ENCODE data around the gene C19orf25. TPM values are rescaled to one million over a fixed set of nuclear protein-coding genes. Genes with fewer than 3 reads are reported as not detected.

C19orf25 gene
- total and polyA plus RNA-seq, 9 of the 15 experiments (the other 6 are each of a cell fraction or from before 2014, with no cell fraction given) = 0.79 to 96.0 (median 36.1) TPM

DNA sequence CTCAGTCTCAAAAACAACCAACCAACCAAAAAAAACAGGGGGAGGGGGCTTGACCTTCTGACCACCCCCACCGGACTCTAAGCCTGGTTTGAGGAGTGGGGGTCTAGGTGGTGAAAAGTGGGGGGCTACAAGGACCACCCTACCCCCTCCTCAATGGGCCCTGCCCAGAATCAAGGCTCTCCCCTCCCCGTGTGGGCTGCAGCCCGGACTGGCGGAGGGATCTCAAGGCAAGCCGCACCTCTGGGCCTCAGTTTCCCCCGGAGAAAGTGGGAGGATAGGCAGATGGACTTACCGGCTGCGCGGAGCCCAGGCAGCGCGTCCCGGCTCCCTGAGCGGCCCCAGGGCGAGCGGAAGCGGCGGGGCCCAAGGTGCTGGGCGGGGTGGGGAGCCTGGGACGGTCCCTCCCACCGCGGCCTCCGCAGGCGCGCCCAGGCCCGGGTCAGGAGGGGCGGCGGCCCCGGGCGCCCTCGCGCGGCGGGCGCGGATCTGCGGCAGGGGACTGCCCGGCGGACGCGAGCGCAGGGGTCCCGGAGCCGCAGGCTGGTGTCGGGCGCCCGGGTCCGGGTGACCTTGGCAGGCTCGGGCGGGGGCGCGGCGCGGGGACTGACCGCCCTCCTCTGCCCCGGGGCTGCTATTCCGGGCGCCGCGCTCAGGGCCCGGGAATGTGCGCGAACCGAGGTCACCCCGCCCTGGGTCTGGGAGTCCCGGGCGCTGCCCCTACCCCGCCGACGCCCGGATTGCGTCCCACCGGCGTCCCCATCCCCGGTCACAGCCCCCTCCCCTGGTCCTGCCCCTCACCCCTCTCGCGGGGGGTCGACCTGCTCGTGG, 33.9 kb upstream of the C19orf25 start, which contains the start of gene ADAMTSL5 (continued):
- TF ChIP-seq MIER1 (IDR thresholded peaks at IDR 0.05; ENCODE audit: low read depth) (0 out of 2 replicates have a peak, but pooled peaks have one; percentile 55), RBM14 (IDR thresholded peaks at IDR 0.05; ENCODE audit: borderline replicate concordance, insufficient read depth, low read depth, low read length) (0 out of 2 replicates have a peak, but pooled peaks have one; percentile 42), CSDE1 (IDR thresholded peaks at IDR 0.05) (no peak; a peak in 1 of 4 replicates), FOXA1 (IDR thresholded peaks at IDR 0.05; ENCODE audit: borderline replicate concordance) (no peak), ETV5 (CRISPR knock-in tag; IDR thresholded peaks at IDR 0.05; ENCODE audit: low read depth) (peak; percentile 67; the same call in 1 of the 2 replicates), PTBP1 (IDR thresholded peaks at IDR 0.05; ENCODE audit: low read depth, low read length) (0 out of 2 replicates have a peak, but pooled peaks have one; percentile 80), ZNF133 (CRISPR knock-in tag; IDR thresholded peaks at IDR 0.05) (0 out of 2 replicates have a peak, but pooled peaks have one; percentile 17), RBM15 (IDR thresholded peaks at IDR 0.05; ENCODE audit: insufficient read depth, low read length) (no peak), ZSCAN29 (IDR thresholded peaks at IDR 0.05) (no peak), NRF1 (conservative IDR thresholded peaks at IDR 0.05 in 1 of 2, IDR thresholded peaks at IDR 0.05 in 1 of 2) (peak; percentile 61 to 72; a peak in 3 of 4 replicates), ZNF707 (CRISPR knock-in tag; conservative IDR thresholded peaks at IDR 0.05) (no peak), HMG20B (CRISPR knock-in tag; IDR thresholded peaks at IDR 0.05) (no peak), ARID1B (IDR thresholded peaks at IDR 0.05) (peak; percentile 42), RAD21 (CRISPR knock-in tag; conservative IDR thresholded peaks at IDR 0.05 in 1 of 2, IDR thresholded peaks at IDR 0.05 in 1 of 2) (peak in 1 of 2 experiments; percentile 69; a peak in 2 of 4 replicates), CHD4 (IDR thresholded peaks at IDR 0.05; ENCODE audit: insufficient read depth, insufficient replicate concordance, low read depth, low read length, poor library complexity, severe bottlenecking) (peak; percentile 94), ZC3H8 (IDR thresholded peaks at IDR 0.05) (no peak), CXXC5 (CRISPR knock-in tag; IDR thresholded peaks at IDR 0.05) (peak; percentile 90), SIN3A (IDR thresholded peaks at IDR 0.05; ENCODE audit: borderline replicate concordance in 2 of 2, control insufficient read depth in 1 of 2, low read depth in 2 of 2, low read length in 2 of 2) (0 out of 4 replicates have a peak, but pooled peaks of 1 of the 2 experiments have one; percentile 39), SIN3B (IDR thresholded peaks at IDR 0.05; ENCODE audit: low read depth) (peak; percentile 76), RUNX1 (IDR thresholded peaks at IDR 0.05; ENCODE audit: low read depth) (no peak), CBFA2T2 (conservative IDR thresholded peaks at IDR 0.05) (no peak), HDGF (IDR thresholded peaks at IDR 0.05) (peak; percentile 85), KLF13 (tag; IDR thresholded peaks at IDR 0.05; ENCODE audit: borderline replicate concordance, low read depth) (0 out of 2 replicates have a peak, but pooled peaks have one; percentile 20), CTBP1 (IDR thresholded peaks at IDR 0.05; ENCODE audit: borderline replicate concordance) (peak; percentile 81; the same call in 1 of the 2 replicates)
- TF ChIP-seq, protein P1, sequence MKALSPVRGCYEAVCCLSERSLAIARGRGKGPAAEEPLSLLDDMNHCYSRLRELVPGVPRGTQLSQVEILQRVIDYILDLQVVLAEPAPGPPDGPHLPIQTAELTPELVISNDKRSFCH (CRISPR knock-in tag; IDR thresholded peaks at IDR 0.05) = no peak
- TF ChIP-seq, protein P1 (tag; IDR thresholded peaks at IDR 0.05) = peak; percentile 35; the same call in 1 of the 2 replicates
- TF ChIP-seq, protein P2, sequence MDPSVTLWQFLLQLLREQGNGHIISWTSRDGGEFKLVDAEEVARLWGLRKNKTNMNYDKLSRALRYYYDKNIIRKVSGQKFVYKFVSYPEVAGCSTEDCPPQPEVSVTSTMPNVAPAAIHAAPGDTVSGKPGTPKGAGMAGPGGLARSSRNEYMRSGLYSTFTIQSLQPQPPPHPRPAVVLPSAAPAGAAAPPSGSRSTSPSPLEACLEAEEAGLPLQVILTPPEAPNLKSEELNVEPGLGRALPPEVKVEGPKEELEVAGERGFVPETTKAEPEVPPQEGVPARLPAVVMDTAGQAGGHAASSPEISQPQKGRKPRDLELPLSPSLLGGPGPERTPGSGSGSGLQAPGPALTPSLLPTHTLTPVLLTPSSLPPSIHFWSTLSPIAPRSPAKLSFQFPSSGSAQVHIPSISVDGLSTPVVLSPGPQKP (CRISPR knock-in tag; IDR thresholded peaks at IDR 0.05) = no peak

Measured in K562 (cell line).